ENCODE data around the gene ARFGEF3. TPM values are rescaled to one million over a fixed set of nuclear protein-coding genes. Genes with fewer than 3 reads are reported as not detected.
"Not testable (repeated sequence)": the region's sequence is repeated elsewhere in the genome, so short reads cannot be mapped to it uniquely, and the experiment has no call there.

Gene ARFGEF3
- total and polyA plus RNA-seq, 2 experiments from 2014 or later = 5.8 to 24.6 TPM

- TF ChIP-seq ZNF462 (CRISPR knock-in tag; IDR thresholded peaks at IDR 0.05) = no peak
Measured at GRCh38 chr6:138357928-138358327, 196.2 kb downstream of the ARFGEF3 start (continued).

GRCh38 chr6:138368684-138369083 lies 206.9 kb downstream of the ARFGEF3 start:
- H3K4me1 ChIP-seq (ENCODE audit: insufficient read depth) = peaks cover 10% of the 10 kb centered on the region; the same call in 1 of the 2 replicates
- not testable (repeated sequence) for H2AFZ ChIP-seq; H3K4me3 Mint-ChIP-seq; H3K27ac Mint-ChIP-seq; H3K79me2 ChIP-seq (replicated peaks; ENCODE audit: insufficient read depth); DNase-seq (ENCODE audit: low spot score); H3K9me3 Mint-ChIP-seq; H3K27me3 Mint-ChIP-seq (ENCODE audit: insufficient read depth, low read depth, poor library complexity); H3K4me3 ChIP-seq; H3K36me3 Mint-ChIP-seq (ENCODE audit: low read depth); H3F3A ChIP-seq (replicated peaks; ENCODE audit: low read depth); ATAC-seq; H3K27me3 ChIP-seq (ENCODE audit: insufficient read depth); H3K9me2 ChIP-seq (ENCODE audit: insufficient read depth); H3K36me3 ChIP-seq (ENCODE audit: insufficient read depth); H3K27ac ChIP-seq (ENCODE audit: low read depth); H4K20me1 ChIP-seq (replicated peaks; ENCODE audit: insufficient read depth); H3K4me2 ChIP-seq
- H3K4me1 Mint-ChIP-seq = peaks cover 19% of the 10 kb centered on the region; the same call in 2 of the 3 replicates

- Mint-ChIP-seq H3K4me1 (peaks cover 19% of the 10 kb centered on the region; the same call in 2 of the 3 replicates), H3K27me3 (ENCODE audit: insufficient read depth, low read depth, poor library complexity) (peaks cover 4% of the 10 kb centered on the region), H3K9me3 (peaks cover 5% of the 10 kb centered on the region; the same call in 2 of the 3 replicates), H3K36me3 (ENCODE audit: low read depth) (no peaks in the 10 kb centered on the region; the same call in 2 of the 3 replicates), H3K27ac (no peak overlapping the region), H3K4me3 (no peak overlapping the region)
- no peaks in the 10 kb centered on the region for H3K9me2 ChIP-seq (ENCODE audit: insufficient read depth)
- H3K27me3 ChIP-seq (ENCODE audit: insufficient read depth) = no peaks in the 10 kb centered on the region
- no peak for ATAC-seq
- H3K4me2 ChIP-seq = no peak overlapping the region
- no peaks in the 10 kb centered on the region for H3K79me2 ChIP-seq (replicated peaks; ENCODE audit: insufficient read depth)
- no peak for DNase-seq (ENCODE audit: low spot score)
- H3K4me1 ChIP-seq (ENCODE audit: insufficient read depth) = peaks cover 10% of the 10 kb centered on the region; the same call in 1 of the 2 replicates
- no peaks in the 10 kb centered on the region for H3F3A ChIP-seq (replicated peaks; ENCODE audit: low read depth)
- H3K27ac ChIP-seq (ENCODE audit: low read depth) = no peak overlapping the region
- H3K4me3 ChIP-seq = no peak overlapping the region
- H3K36me3 ChIP-seq (ENCODE audit: insufficient read depth) = no peaks in the 10 kb centered on the region
- H2AFZ ChIP-seq = no peak overlapping the region
- no peaks in the 10 kb centered on the region for H4K20me1 ChIP-seq (replicated peaks; ENCODE audit: insufficient read depth)
- TF ChIP-seq EZH2phosphoT487 (IDR thresholded peaks at IDR 0.05; ENCODE audit: unreplicated experiment) (no peak), NANOG (IDR thresholded peaks at IDR 0.05; ENCODE audit: borderline replicate concordance) (no peak), REST (IDR thresholded peaks at IDR 0.05; ENCODE audit: unreplicated experiment) (no peak), ZNF114 (CRISPR knock-in tag; IDR thresholded peaks at IDR 0.05) (no peak), CTCF (conservative IDR thresholded peaks at IDR 0.05; ENCODE audit: low read depth in 2 of 2) (no peak), POLR2AphosphoS5 (IDR thresholded peaks at IDR 0.05; ENCODE audit: low read depth) (no peak)
Measured at GRCh38 chr6:138370631-138371451, 209.1 kb downstream of the ARFGEF3 start.
